Mesothelial cell of epicardium (in vitro differentiated cells): ENCODE measurements around the gene RGS8. TPM values are rescaled to one million over a fixed set of nuclear protein-coding genes. Genes with fewer than 3 reads are reported as not detected.
A peak's percentile ranks its signal among the peaks of the same experiment; 100 is the strongest.

Experiments used
- DNase-seq, 2 experiments: peaks; one replicate each; pipeline ENCODE4 v3.0.0; 2021; ENCODE audit warnings: low spot score in 2 of 2; ENCODE audit not compliant: unreplicated experiment in 2 of 2
- H3K27ac Mint-ChIP-seq: 2 replicates; pipeline ENCODE4 v1.8.0; 2021; ENCODE audit warnings: mixed read lengths
- H3K27me3 Mint-ChIP-seq: 2 replicates; pipeline ENCODE4 v1.8.0; 2021; ENCODE audit warnings: low read depth, mixed read lengths
- H3K36me3 Mint-ChIP-seq: 2 replicates; pipeline ENCODE4 v1.8.0; 2021; ENCODE audit warnings: mixed read lengths
- H3K4me1 Mint-ChIP-seq: 2 replicates; pipeline ENCODE4 v1.8.0; 2021; ENCODE audit warnings: mixed read lengths
- H3K4me3 Mint-ChIP-seq: 2 replicates; pipeline ENCODE4 v1.8.0; 2021; ENCODE audit warnings: mild to moderate bottlenecking, moderate library complexity, mixed read lengths
- H3K9me3 Mint-ChIP-seq: 2 replicates; pipeline ENCODE4 v1.8.0; 2021; ENCODE audit warnings: mixed read lengths
- CTCF ChIP-seq: fragments of 200-600 bp; sonication (generic); IDR thresholded peaks from one replicate; pipeline ENCODE4 v1.5.0; 2021; ENCODE audit warnings: antibody characterized with exemption; ENCODE audit not compliant: unreplicated experiment
- total RNA-seq: library from RNA; stranded (reverse); gene quantifications from 3 replicates; pipeline ENCODE4 v1.2.1, GENCODE V29; 2021

Gene RGS8
- total RNA-seq, 1 donor from 2014 or later = not detected

GRCh38 chr1:182688436-182689205 is 4.2 kb upstream of the RGS8 start:
- peaks cover 3% of the 10 kb centered on the region for H3K36me3 Mint-ChIP-seq
- no peak overlapping the region for H3K4me3 Mint-ChIP-seq
- peaks cover 22% of the 10 kb centered on the region for H3K4me1 Mint-ChIP-seq
- DNase-seq = no peak
- H3K9me3 Mint-ChIP-seq = peaks cover 23% of the 10 kb centered on the region
- H3K27ac Mint-ChIP-seq = no peak overlapping the region
- peaks cover 3% of the 10 kb centered on the region for H3K27me3 Mint-ChIP-seq
- no peak for TF ChIP-seq CTCF

GRCh38 chr1:182687361-182687760 is 3.0 kb upstream of the RGS8 start:
- H3K27me3 Mint-ChIP-seq = peaks cover 6% of the 10 kb centered on the region
- peaks cover 22% of the 10 kb centered on the region for H3K4me1 Mint-ChIP-seq
- H3K9me3 Mint-ChIP-seq = peaks cover 12% of the 10 kb centered on the region
- no peaks in the 10 kb centered on the region for H3K36me3 Mint-ChIP-seq
- H3K27ac Mint-ChIP-seq = peak overlapping the region; percentile 54
- no peak for TF ChIP-seq CTCF
- no peak overlapping the region for H3K4me3 Mint-ChIP-seq
- DNase-seq = no peak

- no peak for DNase-seq
- no peak for TF ChIP-seq CTCF
- peaks cover 22% of the 10 kb centered on the region for H3K4me1 Mint-ChIP-seq
- no peak overlapping the region for H3K27ac Mint-ChIP-seq
- H3K9me3 Mint-ChIP-seq = peaks cover 9% of the 10 kb centered on the region
- H3K36me3 Mint-ChIP-seq = no peaks in the 10 kb centered on the region
- peaks cover 6% of the 10 kb centered on the region for H3K27me3 Mint-ChIP-seq
- no peak overlapping the region for H3K4me3 Mint-ChIP-seq
Observed at GRCh38 chr1:182686446-182686845, 2.1 kb upstream of the RGS8 start.

GRCh38 chr1:182685215-182685614 is 828 bp upstream of the RGS8 start:
- Mint-ChIP-seq H3K27ac (no peak overlapping the region), H3K4me3 (no peak overlapping the region), H3K4me1 (peaks cover 23% of the 10 kb centered on the region), H3K9me3 (no peaks in the 10 kb centered on the region), H3K27me3 (peaks cover 6% of the 10 kb centered on the region), H3K36me3 (no peaks in the 10 kb centered on the region)
- no peak for TF ChIP-seq CTCF
- no peak for DNase-seq

- no peak for TF ChIP-seq CTCF
- Mint-ChIP-seq H3K9me3 (no peaks in the 10 kb centered on the region), H3K4me3 (no peak overlapping the region), H3K27ac (no peak overlapping the region), H3K36me3 (no peaks in the 10 kb centered on the region), H3K27me3 (peaks cover 6% of the 10 kb centered on the region), H3K4me1 (peaks cover 14% of the 10 kb centered on the region)
- DNase-seq = no peak
Observed at GRCh38 chr1:182682898-182683501, 1.4 kb downstream of the RGS8 start.
